ENCODE data around the gene ATP11C.

ATP11C gene

GRCh38 chrX:139736151-139736550, 196.7 kb downstream of the ATP11C start:
- H3K27ac ChIP-seq, result no peak overlapping the region
- TF ChIP-seq FOXP2 (optimal IDR thresholded peaks at IDR 0.05; ENCODE audit: control extremely low read depth, extremely low read length, insufficient read depth) (no peak), EZH2 (IDR thresholded peaks at IDR 0.05) (no peak), POLR2AphosphoS5 (IDR thresholded peaks at IDR 0.05; ENCODE audit: borderline replicate concordance, low read depth, low read length) (no peak)
- no peak overlapping the region for H3K4me3 ChIP-seq
- no peaks in the 10 kb centered on the region for H3K9me3 ChIP-seq (ENCODE audit: low read depth, low read length)
- no peak overlapping the region for H3K9ac ChIP-seq (ENCODE audit: insufficient read length)
- no peak for DNase-seq (ENCODE audit: low read depth, low spot score)
- H3K36me3 ChIP-seq (ENCODE audit: insufficient read depth, low read length), result peaks cover 13% of the 10 kb centered on the region; the same call in 1 of the 2 replicates

DNA sequence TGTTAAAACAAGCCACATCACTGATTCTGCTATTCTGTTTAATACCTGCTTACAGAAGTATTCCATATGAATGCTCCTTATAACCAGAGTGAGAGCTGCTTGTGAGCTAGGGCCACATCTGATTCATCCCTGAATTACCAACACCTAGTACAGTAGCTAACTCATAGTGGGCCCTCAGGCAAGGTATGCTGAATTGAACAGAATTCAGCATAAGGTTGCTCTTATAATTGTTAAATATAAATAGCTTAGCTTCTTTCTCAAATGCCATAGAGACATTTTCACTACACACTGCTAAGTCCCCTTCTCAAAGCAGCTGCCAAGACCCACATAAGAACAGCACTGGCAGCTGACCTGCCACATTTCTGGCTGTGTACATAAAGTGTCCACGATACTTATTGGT, 197.9 kb downstream of the ATP11C start:
- DNase-seq (ENCODE audit: low read depth, low spot score), result no peak
- Histone ChIP-seq H3K4me3 (no peak overlapping the region), H3K9ac (ENCODE audit: insufficient read length) (no peak overlapping the region), H3K27ac (no peak overlapping the region), H3K36me3 (ENCODE audit: insufficient read depth, low read length) (peaks cover 13% of the 10 kb centered on the region; the same call in 1 of the 2 replicates), H3K9me3 (ENCODE audit: low read depth, low read length) (no peaks in the 10 kb centered on the region)
- TF ChIP-seq FOXP2 (optimal IDR thresholded peaks at IDR 0.05; ENCODE audit: control extremely low read depth, extremely low read length, insufficient read depth), result no peak
- TF ChIP-seq POLR2AphosphoS5 (IDR thresholded peaks at IDR 0.05; ENCODE audit: borderline replicate concordance, low read depth, low read length), result no peak
- no peak for TF ChIP-seq EZH2 (IDR thresholded peaks at IDR 0.05)

GRCh38 chrX:139725720-139726119, 207.1 kb downstream of the ATP11C start:
- TF ChIP-seq POLR2AphosphoS5 (IDR thresholded peaks at IDR 0.05; ENCODE audit: borderline replicate concordance, low read depth, low read length) (no peak), FOXP2 (optimal IDR thresholded peaks at IDR 0.05; ENCODE audit: control extremely low read depth, extremely low read length, insufficient read depth) (no peak), EZH2 (IDR thresholded peaks at IDR 0.05) (no peak)
- H3K4me3 ChIP-seq, result no peak overlapping the region
- H3K27ac ChIP-seq, result no peak overlapping the region
- H3K9me3 ChIP-seq (ENCODE audit: low read depth, low read length), result no peaks in the 10 kb centered on the region
- 0 out of 2 replicates have a peak, but pooled peaks cover 6% of the 10 kb centered on the region for H3K36me3 ChIP-seq (ENCODE audit: insufficient read depth, low read length)
- DNase-seq (ENCODE audit: low read depth, low spot score), result no peak
- H3K9ac ChIP-seq (ENCODE audit: insufficient read length), result no peak overlapping the region

DNA sequence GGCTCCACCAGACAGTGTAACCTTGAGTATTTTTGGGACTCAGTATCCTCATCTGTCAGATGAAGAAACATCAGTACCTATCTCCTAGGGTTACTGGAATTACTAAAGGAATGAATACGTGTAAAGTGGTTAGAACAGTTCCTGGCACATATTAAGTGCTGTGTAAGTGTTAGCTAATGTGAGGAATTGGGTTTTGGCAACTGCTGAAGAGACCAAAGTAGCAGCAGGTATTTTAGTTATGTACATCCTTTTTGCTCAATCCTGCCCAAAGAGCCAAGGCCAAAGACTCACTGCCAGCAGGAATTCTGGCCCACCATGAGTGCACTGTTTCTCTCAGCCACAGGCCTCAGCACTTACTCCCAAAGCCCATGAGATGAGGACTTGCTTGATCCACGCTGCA, 208.2 kb downstream of the ATP11C start:
- H3K9ac ChIP-seq (ENCODE audit: insufficient read length), result no peak overlapping the region
- H3K36me3 ChIP-seq (ENCODE audit: insufficient read depth, low read length), result 0 out of 2 replicates have a peak, but pooled peaks cover 6% of the 10 kb centered on the region
- DNase-seq (ENCODE audit: low read depth, low spot score), result no peak
- H3K4me3 ChIP-seq, result no peak overlapping the region
- H3K9me3 ChIP-seq (ENCODE audit: low read depth, low read length), result no peaks in the 10 kb centered on the region
- TF ChIP-seq FOXP2 (optimal IDR thresholded peaks at IDR 0.05; ENCODE audit: control extremely low read depth, extremely low read length, insufficient read depth), result no peak
- no peak for TF ChIP-seq EZH2 (IDR thresholded peaks at IDR 0.05)
- TF ChIP-seq POLR2AphosphoS5 (IDR thresholded peaks at IDR 0.05; ENCODE audit: borderline replicate concordance, low read depth, low read length), result no peak
- no peak overlapping the region for H3K27ac ChIP-seq

- H3K27ac ChIP-seq, result no peak overlapping the region
- no peak for DNase-seq (ENCODE audit: low read depth, low spot score)
These were observed 211.9 kb downstream of the ATP11C start for GRCh38 chrX:139720979-139721378.

DNA sequence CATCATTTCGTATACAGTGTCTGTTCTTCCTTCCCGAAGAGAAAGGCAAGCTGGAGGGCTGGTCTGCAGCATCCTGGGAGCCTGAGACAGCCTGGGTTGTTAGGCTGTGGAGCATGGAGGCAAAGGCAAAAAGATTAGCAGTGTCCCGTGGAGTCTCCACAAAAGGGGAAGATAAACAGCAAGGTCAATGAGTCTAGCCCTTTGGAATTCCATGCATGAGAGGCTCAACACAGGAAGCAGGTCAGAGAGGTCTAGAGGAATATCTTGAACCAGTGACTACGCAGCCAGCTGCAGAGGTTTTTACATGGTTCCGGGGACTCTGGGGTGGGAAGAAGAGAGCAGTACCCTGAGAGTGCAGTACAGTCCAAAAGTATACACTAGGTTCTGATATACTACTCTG, 212.7 kb downstream of the ATP11C start:
- no peak for DNase-seq (ENCODE audit: low read depth, low spot score)
- Histone ChIP-seq H3K9ac (ENCODE audit: insufficient read length) (no peak overlapping the region), H3K27ac (no peak overlapping the region), H3K9me3 (ENCODE audit: low read depth, low read length) (no peaks in the 10 kb centered on the region), H3K4me3 (no peak overlapping the region), H3K36me3 (ENCODE audit: insufficient read depth, low read length) (no peaks in the 10 kb centered on the region)
- TF ChIP-seq POLR2AphosphoS5 (IDR thresholded peaks at IDR 0.05; ENCODE audit: borderline replicate concordance, low read depth, low read length), result no peak
- TF ChIP-seq FOXP2 (optimal IDR thresholded peaks at IDR 0.05; ENCODE audit: control extremely low read depth, extremely low read length, insufficient read depth), result no peak
- TF ChIP-seq EZH2 (IDR thresholded peaks at IDR 0.05), result no peak

More at GRCh38 chrX:139720979-139721378, 211.9 kb downstream of the ATP11C start:
- H3K36me3 ChIP-seq (ENCODE audit: insufficient read depth, low read length), result no peaks in the 10 kb centered on the region
- H3K9me3 ChIP-seq (ENCODE audit: low read depth, low read length), result no peaks in the 10 kb centered on the region
- H3K4me3 ChIP-seq, result no peak overlapping the region
- no peak overlapping the region for H3K9ac ChIP-seq (ENCODE audit: insufficient read length)
- TF ChIP-seq EZH2 (IDR thresholded peaks at IDR 0.05) (no peak), FOXP2 (optimal IDR thresholded peaks at IDR 0.05; ENCODE audit: control extremely low read depth, extremely low read length, insufficient read depth) (no peak), POLR2AphosphoS5 (IDR thresholded peaks at IDR 0.05; ENCODE audit: borderline replicate concordance, low read depth, low read length) (no peak)

DNA sequence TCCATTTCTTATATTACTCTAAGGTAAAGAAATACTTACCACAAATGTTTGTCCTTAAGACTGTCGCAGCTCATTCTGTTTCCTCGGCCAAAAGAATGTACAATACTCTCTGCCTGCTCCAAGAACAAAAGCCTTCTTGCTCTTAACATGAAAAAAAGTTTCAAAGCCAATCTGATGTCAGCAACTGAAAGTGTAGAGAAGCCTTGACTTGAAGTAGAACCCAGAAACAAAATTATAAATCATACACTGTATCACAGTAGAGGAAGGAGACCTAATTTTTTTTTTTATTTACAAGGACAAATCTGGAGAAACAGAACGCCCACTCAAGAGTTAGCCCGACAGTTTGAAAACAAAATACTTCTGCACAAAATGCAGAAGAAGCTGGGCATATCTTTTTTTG, 224.8 kb downstream of the ATP11C start, which contains the start of gene MCF2:
Gene MCF2 (minus strand): TSS at position 101 of the 400 bp plus-strand sequence. CDS start 56,423 bp downstream, outside the sequence.
- H3K36me3 ChIP-seq (ENCODE audit: insufficient read depth, low read length), result no peaks in the 10 kb centered on the region
- H3K9me3 ChIP-seq (ENCODE audit: low read depth, low read length), result no peaks in the 10 kb centered on the region
- no peak for DNase-seq (ENCODE audit: low read depth, low spot score)
- TF ChIP-seq FOXP2 (optimal IDR thresholded peaks at IDR 0.05; ENCODE audit: control extremely low read depth, extremely low read length, insufficient read depth), result no peak
- TF ChIP-seq EZH2 (IDR thresholded peaks at IDR 0.05), result no peak
- H3K4me3 ChIP-seq, result no peak within 1 kb of the TSS
- no peak within 1 kb of the TSS for H3K27ac ChIP-seq
- H3K9ac ChIP-seq (ENCODE audit: insufficient read length), result no peak within 1 kb of the TSS

DNA sequence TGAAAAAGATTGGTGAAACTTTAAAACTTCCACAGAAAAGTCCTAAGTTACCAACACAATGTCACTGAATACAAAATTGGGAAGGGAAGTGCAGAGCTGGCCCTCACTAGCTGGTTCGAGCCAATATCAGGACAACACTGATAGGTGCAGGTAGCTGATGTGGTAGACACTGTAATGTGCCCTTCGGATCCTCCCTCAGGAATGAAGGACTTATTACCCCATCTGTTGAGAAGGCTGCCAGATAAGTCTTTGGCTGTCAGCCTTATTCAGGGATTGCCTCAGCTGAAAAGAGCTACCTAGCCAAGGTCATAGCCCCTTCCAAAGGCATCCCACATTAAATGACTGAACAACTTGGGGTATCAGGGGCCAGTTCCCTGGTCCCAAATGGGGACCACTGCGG, 230.2 kb downstream of the ATP11C start:
- H3K27ac ChIP-seq, result no peak overlapping the region
- no peak overlapping the region for H3K9ac ChIP-seq (ENCODE audit: insufficient read length)
- no peak overlapping the region for H3K4me3 ChIP-seq
- DNase-seq (ENCODE audit: low read depth, low spot score), result no peak
- no peaks in the 10 kb centered on the region for H3K36me3 ChIP-seq (ENCODE audit: insufficient read depth, low read length)
- H3K9me3 ChIP-seq (ENCODE audit: low read depth, low read length), result no peaks in the 10 kb centered on the region
- TF ChIP-seq POLR2AphosphoS5 (IDR thresholded peaks at IDR 0.05; ENCODE audit: borderline replicate concordance, low read depth, low read length), result no peak
- no peak for TF ChIP-seq EZH2 (IDR thresholded peaks at IDR 0.05)
- no peak for TF ChIP-seq FOXP2 (optimal IDR thresholded peaks at IDR 0.05; ENCODE audit: control extremely low read depth, extremely low read length, insufficient read depth)

DNA sequence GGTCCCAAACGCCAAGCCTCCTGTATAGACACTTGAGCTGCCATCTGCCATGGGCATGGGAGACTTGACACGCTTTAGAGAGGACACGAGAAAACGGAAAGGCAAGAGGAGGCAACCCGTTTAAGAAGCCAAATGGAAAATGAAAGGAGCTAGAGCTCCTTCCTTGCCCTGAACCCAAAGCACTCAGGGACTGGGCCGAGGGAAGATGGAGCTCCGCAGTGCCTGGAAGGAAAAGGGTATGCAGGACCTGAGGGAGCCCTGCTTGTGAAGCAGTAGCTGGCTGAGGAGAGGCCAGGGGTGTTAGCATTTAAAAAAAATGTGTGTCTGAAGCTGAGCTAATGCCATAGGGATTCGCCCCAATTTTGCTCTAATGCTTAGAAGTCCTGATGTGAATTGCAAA, 239.9 kb downstream of the ATP11C start:
- DNase-seq (ENCODE audit: low read depth, low spot score), result no peak
- Histone ChIP-seq H3K4me3 (no peak overlapping the region), H3K9ac (ENCODE audit: insufficient read length) (no peak overlapping the region)

More for the DNA sequence above, 239.9 kb downstream of the ATP11C start:
- H3K9me3 ChIP-seq (ENCODE audit: low read depth, low read length), result no peaks in the 10 kb centered on the region
- no peaks in the 10 kb centered on the region for H3K36me3 ChIP-seq (ENCODE audit: insufficient read depth, low read length)
- H3K27ac ChIP-seq, result no peak overlapping the region
- no peak for TF ChIP-seq FOXP2 (optimal IDR thresholded peaks at IDR 0.05; ENCODE audit: control extremely low read depth, extremely low read length, insufficient read depth)

All from SK-N-MC (cell line).